ENCODE data around the gene SLMAP.

The SLMAP gene

GRCh38 chr3:57785446-57785845, 29.3 kb downstream of the SLMAP start:
- no CpG with 5 or more reads among the region's 1 CpG for WGBS (ENCODE audit: extremely low coverage, insufficient coverage, insufficient read length)
- Histone ChIP-seq H3K4ac (ENCODE audit: low read depth, low read length) (no peak overlapping the region), H2BK5ac (ENCODE audit: low read depth, low read length, poor library complexity) (no peak overlapping the region)

GRCh38 chr3:57787867-57788623, 31.9 kb downstream of the SLMAP start:
- no CpG with 5 or more reads among the region's 2 CpGs for WGBS (ENCODE audit: extremely low coverage, insufficient coverage, insufficient read length)
- H2AFZ ChIP-seq (ENCODE audit: insufficient read depth, low read length, poor library complexity): no peak overlapping the region
- no peaks in the 10 kb centered on the region for H3K27me3 ChIP-seq (ENCODE audit: insufficient read depth, low read length)
- no peaks in the 10 kb centered on the region for H3K79me1 ChIP-seq (ENCODE audit: low read length)
- H3K4me2 ChIP-seq (ENCODE audit: low read length): no peak overlapping the region
- no peak overlapping the region for H2BK120ac ChIP-seq (ENCODE audit: insufficient read depth, low read length, poor library complexity)
- H4K91ac ChIP-seq (ENCODE audit: low read depth, low read length): no peak overlapping the region
- no peak overlapping the region for H2AK5ac ChIP-seq (ENCODE audit: low read length)
- no peaks in the 10 kb centered on the region for H3K4me1 ChIP-seq (ENCODE audit: control insufficient read depth in 1 of 2, insufficient read depth in 2 of 2, low read length in 2 of 2)
- H3K14ac ChIP-seq (ENCODE audit: low read length): no peak overlapping the region
- H3K79me2 ChIP-seq (ENCODE audit: control insufficient read depth, insufficient read depth, low read length, poor library complexity): no peaks in the 10 kb centered on the region
- H3K4me3 ChIP-seq (ENCODE audit: low read depth, low read length): no peak overlapping the region
- no peak overlapping the region for H2BK12ac ChIP-seq (ENCODE audit: low read length)
- H3K9ac ChIP-seq (ENCODE audit: low read length): no peak overlapping the region
- no peak overlapping the region for H3K18ac ChIP-seq (ENCODE audit: low read length)
- no peak for DNase-seq
- H3K4ac ChIP-seq (ENCODE audit: low read depth, low read length): no peak overlapping the region
- no peak overlapping the region for H3K23ac ChIP-seq (ENCODE audit: low read length)
- H3K27ac ChIP-seq (ENCODE audit: low read depth, low read length): no peak overlapping the region
- H4K12ac ChIP-seq (ENCODE audit: low read depth, low read length): no peak overlapping the region
- H4K8ac ChIP-seq (ENCODE audit: low read depth, low read length): no peak overlapping the region
- H3K36me3 ChIP-seq (ENCODE audit: control insufficient read depth in 1 of 2, insufficient read depth in 2 of 2, low read length in 2 of 2): no peaks in the 10 kb centered on the region
- H3K9me3 ChIP-seq (ENCODE audit: insufficient read depth, low read depth, low read length): no peaks in the 10 kb centered on the region
- H2BK5ac ChIP-seq (ENCODE audit: low read depth, low read length, poor library complexity): no peak overlapping the region

More at GRCh38 chr3:57785446-57785845, 29.3 kb downstream of the SLMAP start:
- Histone ChIP-seq H2BK12ac (ENCODE audit: low read length) (no peak overlapping the region), H3K14ac (ENCODE audit: low read length) (no peak overlapping the region), H3K18ac (ENCODE audit: low read length) (no peak overlapping the region), H4K91ac (ENCODE audit: low read depth, low read length) (no peak overlapping the region), H3K9me3 (ENCODE audit: insufficient read depth, low read depth, low read length) (no peaks in the 10 kb centered on the region), H2AFZ (ENCODE audit: insufficient read depth, low read length, poor library complexity) (no peak overlapping the region), H3K4me3 (ENCODE audit: low read depth, low read length) (no peak overlapping the region), H2AK5ac (ENCODE audit: low read length) (no peak overlapping the region), H3K4me2 (ENCODE audit: low read length) (no peak overlapping the region), H3K4me1 (ENCODE audit: control insufficient read depth in 1 of 2, insufficient read depth in 2 of 2, low read length in 2 of 2) (no peaks in the 10 kb centered on the region), H3K79me1 (ENCODE audit: low read length) (no peaks in the 10 kb centered on the region), H4K8ac (ENCODE audit: low read depth, low read length) (no peak overlapping the region), H3K9ac (ENCODE audit: low read length) (no peak overlapping the region), H3K27me3 (ENCODE audit: insufficient read depth, low read length) (no peaks in the 10 kb centered on the region), H2BK120ac (ENCODE audit: insufficient read depth, low read length, poor library complexity) (no peak overlapping the region), H3K36me3 (ENCODE audit: control insufficient read depth in 1 of 2, insufficient read depth in 2 of 2, low read length in 2 of 2) (no peaks in the 10 kb centered on the region), H4K12ac (ENCODE audit: low read depth, low read length) (no peak overlapping the region), H3K27ac (ENCODE audit: low read depth, low read length) (no peak overlapping the region), H3K79me2 (ENCODE audit: control insufficient read depth, insufficient read depth, low read length, poor library complexity) (no peaks in the 10 kb centered on the region), H3K23ac (ENCODE audit: low read length) (no peak overlapping the region)
- DNase-seq: no peak

GRCh38 chr3:57788624-57789018, 32.5 kb downstream of the SLMAP start:
- H2AK5ac ChIP-seq (ENCODE audit: low read length): no peak overlapping the region
- WGBS (ENCODE audit: extremely low coverage, insufficient coverage, insufficient read length): no CpG with 5 or more reads among the region's 3 CpGs
- no peak overlapping the region for H3K14ac ChIP-seq (ENCODE audit: low read length)
- H3K27me3 ChIP-seq (ENCODE audit: insufficient read depth, low read length): no peaks in the 10 kb centered on the region
- no peaks in the 10 kb centered on the region for H3K79me2 ChIP-seq (ENCODE audit: control insufficient read depth, insufficient read depth, low read length, poor library complexity)
- H2BK5ac ChIP-seq (ENCODE audit: low read depth, low read length, poor library complexity): no peak overlapping the region
- DNase-seq: no peak
- H2BK12ac ChIP-seq (ENCODE audit: low read length): no peak overlapping the region
- no peak overlapping the region for H4K12ac ChIP-seq (ENCODE audit: low read depth, low read length)
- no peaks in the 10 kb centered on the region for H3K36me3 ChIP-seq (ENCODE audit: control insufficient read depth in 1 of 2, insufficient read depth in 2 of 2, low read length in 2 of 2)
- H3K9me3 ChIP-seq (ENCODE audit: insufficient read depth, low read depth, low read length): no peaks in the 10 kb centered on the region
- H3K27ac ChIP-seq (ENCODE audit: low read depth, low read length): no peak overlapping the region
- no peak overlapping the region for H2BK120ac ChIP-seq (ENCODE audit: insufficient read depth, low read length, poor library complexity)
- no peak overlapping the region for H3K18ac ChIP-seq (ENCODE audit: low read length)
- H3K79me1 ChIP-seq (ENCODE audit: low read length): no peaks in the 10 kb centered on the region
- no peak overlapping the region for H4K8ac ChIP-seq (ENCODE audit: low read depth, low read length)
- H3K4me2 ChIP-seq (ENCODE audit: low read length): no peak overlapping the region
- H3K23ac ChIP-seq (ENCODE audit: low read length): no peak overlapping the region
- no peaks in the 10 kb centered on the region for H3K4me1 ChIP-seq (ENCODE audit: control insufficient read depth in 1 of 2, insufficient read depth in 2 of 2, low read length in 2 of 2)
- H3K4ac ChIP-seq (ENCODE audit: low read depth, low read length): no peak overlapping the region
- no peak overlapping the region for H2AFZ ChIP-seq (ENCODE audit: insufficient read depth, low read length, poor library complexity)
- H3K4me3 ChIP-seq (ENCODE audit: low read depth, low read length): no peak overlapping the region
- H3K9ac ChIP-seq (ENCODE audit: low read length): no peak overlapping the region
- H4K91ac ChIP-seq (ENCODE audit: low read depth, low read length): no peak overlapping the region

- Histone ChIP-seq H3K9ac (ENCODE audit: low read length) (no peak overlapping the region), H4K12ac (ENCODE audit: low read depth, low read length) (no peak overlapping the region), H2AK5ac (ENCODE audit: low read length) (no peak overlapping the region), H3K27ac (ENCODE audit: low read depth, low read length) (no peak overlapping the region), H3K23ac (ENCODE audit: low read length) (no peak overlapping the region), H3K79me1 (ENCODE audit: low read length) (no peaks in the 10 kb centered on the region), H3K4me2 (ENCODE audit: low read length) (no peak overlapping the region), H2AFZ (ENCODE audit: insufficient read depth, low read length, poor library complexity) (no peak overlapping the region), H3K4me1 (ENCODE audit: control insufficient read depth in 1 of 2, insufficient read depth in 2 of 2, low read length in 2 of 2) (no peaks in the 10 kb centered on the region), H2BK120ac (ENCODE audit: insufficient read depth, low read length, poor library complexity) (no peak overlapping the region), H4K8ac (ENCODE audit: low read depth, low read length) (no peak overlapping the region), H3K27me3 (ENCODE audit: insufficient read depth, low read length) (no peaks in the 10 kb centered on the region), H3K14ac (ENCODE audit: low read length) (no peak overlapping the region), H3K79me2 (ENCODE audit: control insufficient read depth, insufficient read depth, low read length, poor library complexity) (no peaks in the 10 kb centered on the region), H2BK12ac (ENCODE audit: low read length) (no peak overlapping the region), H3K36me3 (ENCODE audit: control insufficient read depth in 1 of 2, insufficient read depth in 2 of 2, low read length in 2 of 2) (peaks cover 0 to 1% of the 10 kb centered on the region in 2 experiments), H2BK5ac (ENCODE audit: low read depth, low read length, poor library complexity) (no peak overlapping the region), H3K4me3 (ENCODE audit: low read depth, low read length) (no peak overlapping the region), H3K18ac (ENCODE audit: low read length) (no peak overlapping the region), H4K91ac (ENCODE audit: low read depth, low read length) (no peak overlapping the region), H3K9me3 (ENCODE audit: insufficient read depth, low read depth, low read length) (no peaks in the 10 kb centered on the region), H3K4ac (ENCODE audit: low read depth, low read length) (no peak overlapping the region)
- DNase-seq: no peak
- no CpG with 5 or more reads among the region's 2 CpGs for WGBS (ENCODE audit: extremely low coverage, insufficient coverage, insufficient read length)
Observed at GRCh38 chr3:57791245-57791644, 35.1 kb downstream of the SLMAP start.
